ENCODE results near the gene TRIM65.

DNA sequence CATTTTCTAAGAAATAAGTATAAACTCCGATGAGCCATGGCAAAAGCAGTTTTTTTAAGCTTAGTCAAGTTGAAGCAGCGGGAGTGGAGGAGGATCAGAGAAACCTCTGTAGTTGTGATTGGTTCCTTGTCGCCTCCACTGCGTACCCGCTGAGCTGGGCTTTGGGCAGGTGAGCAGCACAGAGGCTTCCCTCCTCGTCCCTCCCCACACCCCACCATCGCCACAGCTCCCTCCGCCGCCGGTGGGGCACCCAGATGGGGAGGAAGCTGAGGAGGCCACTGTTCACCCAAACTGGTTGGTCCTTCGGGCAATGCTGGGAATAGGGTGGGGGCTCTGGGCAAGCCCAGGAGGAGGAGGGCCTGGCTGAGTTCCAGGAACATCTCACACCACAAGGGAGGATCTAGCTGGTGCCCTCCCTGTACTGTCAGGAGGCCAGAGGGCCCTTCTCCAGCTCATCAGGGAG is 13.1 kb upstream of the TRIM65 start:
- TF ChIP-seq CTCF (IDR thresholded peaks at IDR 0.05; ENCODE audit: low read depth, low read length, poor library complexity, severe bottlenecking) = no peak
- no peak for TF ChIP-seq EZH2phosphoT487 (IDR thresholded peaks at IDR 0.05; ENCODE audit: borderline replicate concordance, low read length)

Data from DOHH2 (cell line).